Endothelial cell of umbilical vein (primary cell): ENCODE results near the gene ARHGEF39. TPM values are rescaled to one million over a fixed set of nuclear protein-coding genes. Genes with fewer than 3 reads are reported as not detected.

ENCODE experiments used
- BruUV-seq: library from RNA; stranded (reverse); fragments of 400-500 nt; replicated peaks from 2 replicates; lab custom pipeline; 2021; lab: Mats Ljungman, UMichigan
- CTCF ChIA-PET: fragments of 300-600, 350-600 bp; sonication (Branson Sonifier 250); formaldehyde crosslinking; loops from one replicate; lab custom pipeline; 2021; ENCODE audit warnings: antibody characterized with exemption, inconsistent platforms; lab: Charles Lee
- POLR2A ChIA-PET: fragments of 300-600, 350-600 bp; sonication (Branson Sonifier 250); formaldehyde crosslinking; loops from one replicate; lab custom pipeline; 2021; ENCODE audit warnings: antibody characterized with exemption, inconsistent platforms; lab: Charles Lee
- DNase-seq: peaks from one replicate; pipeline ENCODE4 v3.0.0-alpha.2; 2011; ENCODE audit warnings: low read depth, low spot score
- FAIRE-seq: peaks from 2 replicates; lab custom pipeline; 2011; peaks lifted over from hg19 to GRCh38; lab: Jason Lieb, UNC
- H2AFZ ChIP-seq: 2 replicates; pipeline ENCODE4 v1.6.0; 2012; ENCODE audit warnings: low read depth, low read length, control low read depth, inconsistent platforms
- H3K27ac ChIP-seq: 2 replicates; pipeline ENCODE4 v1.5.1; 2011; ENCODE audit warnings: low read depth, mild to moderate bottlenecking, control low read depth, low read length, moderate library complexity; ENCODE audit not compliant: insufficient read depth
- H3K27me3 ChIP-seq, 2 experiments: 2 replicates each; pipeline versions ENCODE4 v1.6.0 to v1.6.1; 2011; ENCODE audit warnings: low read length in 2 of 2, mixed read lengths in 1 of 2; ENCODE audit not compliant: control insufficient read depth in 2 of 2, insufficient read depth in 2 of 2
- H3K36me3 ChIP-seq, 2 experiments: 2 replicates in 1 of 2; 3 replicates in 1 of 2; pipeline ENCODE4 v1.5.1; 2011; ENCODE audit warnings: low read length in 2 of 2, mild to moderate bottlenecking in 1 of 2, moderate library complexity in 1 of 2; ENCODE audit not compliant: control insufficient read depth in 2 of 2, insufficient read depth in 2 of 2; ENCODE audit errors: extremely low read depth in 1 of 2
- H3K4me1 ChIP-seq: 3 replicates; pipeline ENCODE4 v1.5.1; 2011; ENCODE audit warnings: mild to moderate bottlenecking, low read length; ENCODE audit not compliant: control insufficient read depth, insufficient read depth; ENCODE audit errors: extremely low read depth
- H3K4me2 ChIP-seq: 2 replicates; pipeline ENCODE4 v1.6.1; 2011; ENCODE audit warnings: low read length, control low read depth, mixed read lengths; ENCODE audit not compliant: insufficient read depth
- H3K4me3 ChIP-seq, 3 experiments: fragments of 200-600 bp in 1 of 3; sonication (generic), shearing (Covaris generic) in 1 of 3; replicated peaks in 1 of 3; 2 replicates each; pipeline ENCODE4 v1.5.1; 2011 to 2016; ENCODE audit warnings: control low read depth in 3 of 3, low read length in 3 of 3, mild to moderate bottlenecking in 2 of 3, inconsistent platforms in 1 of 3, low read depth in 1 of 3, moderate library complexity in 1 of 3; ENCODE audit not compliant: insufficient read depth in 1 of 3
- H3K79me2 ChIP-seq: 2 replicates; pipeline ENCODE4 v1.6.0; 2012; ENCODE audit warnings: low read length, inconsistent platforms; ENCODE audit not compliant: control insufficient read depth, insufficient read depth
- H3K9ac ChIP-seq: replicated peaks from 2 replicates; pipeline ENCODE3; 2011; ENCODE audit warnings: low read length, control low read depth; ENCODE audit not compliant: insufficient read depth; ENCODE audit errors: extremely low read depth
- H3K9me1 ChIP-seq: replicated peaks from 3 replicates; pipeline ENCODE4 v1.6.0; 2011; ENCODE audit warnings: mild to moderate bottlenecking, low read length; ENCODE audit not compliant: control insufficient read depth, insufficient read depth; ENCODE audit errors: extremely low read depth
- H3K9me3 ChIP-seq: replicated peaks from 2 replicates; pipeline ENCODE4 v1.5.1; 2012; ENCODE audit warnings: low read length, inconsistent platforms; ENCODE audit not compliant: control insufficient read depth, insufficient read depth
- H4K20me1 ChIP-seq: replicated peaks from 2 replicates; pipeline ENCODE3; 2011; ENCODE audit warnings: mild to moderate bottlenecking, low read length; ENCODE audit not compliant: control insufficient read depth, insufficient read depth; ENCODE audit errors: extremely low read depth
- EZH2 ChIP-seq: IDR thresholded peaks from 2 replicates; pipeline ENCODE4 v1.6.1; 2012; ENCODE audit warnings: borderline replicate concordance, low read depth, mild to moderate bottlenecking, moderate library complexity, low read length, inconsistent platforms; ENCODE audit not compliant: severe bottlenecking
- FOS ChIP-seq: IDR thresholded peaks from 2 replicates; pipeline ENCODE4 v1.6.1; 2011; ENCODE audit warnings: mild to moderate bottlenecking, low read length, moderate library complexity, borderline replicate concordance; ENCODE audit not compliant: insufficient read depth
- GATA2 ChIP-seq: IDR thresholded peaks from 2 replicates; pipeline ENCODE4 v1.7.0; 2011; ENCODE audit warnings: low read depth, mild to moderate bottlenecking, moderate library complexity, mixed read lengths, low read length; ENCODE audit not compliant: insufficient read length, insufficient read depth
- JUN ChIP-seq: IDR thresholded peaks from 2 replicates; pipeline ENCODE4 v1.6.1; 2011; ENCODE audit warnings: borderline replicate concordance, low read depth; ENCODE audit not compliant: insufficient read length, insufficient read depth
- MYC ChIP-seq: IDR thresholded peaks from one replicate; pipeline ENCODE4 v1.6.1; 2011; ENCODE audit warnings: mild to moderate bottlenecking, low read depth, low read length
- POLR2A ChIP-seq: IDR thresholded peaks from 2 replicates; pipeline ENCODE4 v1.6.1; 2012; ENCODE audit warnings: low read depth, mild to moderate bottlenecking, control low read depth, low read length
- POLR2AphosphoS5 ChIP-seq: IDR thresholded peaks from 2 replicates; pipeline ENCODE4 v1.6.1; 2012; ENCODE audit warnings: low read depth, mild to moderate bottlenecking, control low read depth, low read length, moderate library complexity; ENCODE audit not compliant: insufficient read depth
- dilution Hi-C: fragments of 300-500 bp; cut with MboI; formaldehyde crosslinking; loops from one replicate; pipeline ENCODE4 v1.15.0; 2019; ENCODE audit warnings: low sequenced_read_pairs; ENCODE audit not compliant: extremely low pct_ligation_motif_present
- intact Hi-C: fragments of 100-400 bp; cut with micrococcal nuclease; formaldehyde crosslinking; loops from one replicate; pipeline ENCODE4 v1.10.0; 2022
- polyA plus RNA-seq, 4 experiments: library from polyadenylated mRNA; depleted of rRNA in 3 of 4; stranded (reverse) in 3 of 4; unstranded in 1 of 4; fragments of >200 nt; gene quantifications; 2 replicates each; pipeline versions ENCODE4 v1.2.1 to v1.2.3, GENCODE V29; 2011 to 2012; ENCODE audit warnings: missing spikeins in 1 of 4
- total RNA-seq: library from RNA; stranded (reverse); gene quantifications from 2 replicates; pipeline ENCODE4 v1.2.3, GENCODE V29; 2021
- TF ChIP-seq, protein P1 (sequence below): IDR thresholded peaks from 2 replicates; pipeline ENCODE4 v1.6.1; 2011; ENCODE audit not compliant: insufficient read depth, insufficient read length
- TF ChIP-seq, protein P2 (sequence below), 2 donors: IDR thresholded peaks; 1 replicate in 1 of 2; 2 replicates in 1 of 2; pipeline ENCODE4 v1.5.1; 2011; ENCODE audit warnings: low read length in 2 of 2, mild to moderate bottlenecking in 2 of 2, moderate library complexity in 2 of 2, control low read depth in 1 of 2, inconsistent platforms in 1 of 2, low read depth in 1 of 2; ENCODE audit not compliant: insufficient read depth in 1 of 2; ENCODE audit errors: extremely low read depth in 1 of 2

ARHGEF39 gene
- total and polyA plus RNA-seq, 2 donors (not counting 3 experiments of a cell fraction or from before 2014, with no cell fraction given): 4.7 to 6.5 TPM

DNA sequence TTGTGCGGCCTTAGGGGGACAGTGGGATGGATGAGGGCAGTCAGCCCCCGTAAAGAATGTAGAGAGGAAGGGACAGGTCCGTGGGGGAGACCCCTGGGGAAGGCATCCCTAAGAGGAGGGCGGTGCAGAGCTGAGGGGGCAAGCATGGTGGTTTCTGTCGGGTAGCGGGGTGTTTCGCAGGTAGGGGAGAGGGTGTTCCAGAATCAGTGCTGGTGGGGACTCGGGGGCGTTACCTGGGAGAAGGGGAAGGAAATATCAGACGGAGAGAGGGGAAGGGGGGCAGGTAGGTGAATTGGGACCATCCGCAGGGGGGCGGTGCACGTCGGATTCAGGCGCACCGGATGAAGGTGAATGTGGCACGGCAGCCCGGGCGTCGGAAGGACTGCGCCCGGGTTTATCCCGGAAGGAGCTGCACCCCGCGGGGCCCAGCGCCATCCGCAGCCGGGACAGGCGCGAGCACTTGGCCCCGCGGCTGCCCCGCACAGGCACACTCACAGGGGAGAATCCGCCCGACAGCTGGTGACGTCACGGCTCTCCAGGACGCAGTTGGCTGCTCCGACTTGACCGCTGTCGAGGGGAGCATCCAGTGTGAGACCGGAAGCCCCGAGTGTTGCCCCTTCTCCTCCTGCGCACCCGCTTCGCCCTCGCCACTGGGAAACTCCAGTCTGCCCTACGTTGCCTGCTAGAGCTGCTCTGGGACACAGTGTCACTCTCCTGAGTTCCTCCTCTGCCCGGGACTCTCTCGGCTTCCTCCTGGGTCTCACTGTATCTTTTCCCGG lies 48.1 kb downstream of the ARHGEF39 start:
- Histone ChIP-seq H3K27me3 (peaks cover 33 to 44% of the 10 kb centered on the region in 2 experiments), H3K79me2 (no peaks in the 10 kb centered on the region), H3K9me1 (no peaks in the 10 kb centered on the region), H3K4me2 (no peak overlapping the region), H4K20me1 (no peaks in the 10 kb centered on the region), H3K4me3 (no peak overlapping the region), H2AFZ (peak overlapping the region; percentile 16), H3K36me3 (no peaks in the 10 kb centered on the region), H3K9me3 (no peaks in the 10 kb centered on the region), H3K9ac (no peak overlapping the region), H3K4me1 (no peaks in the 10 kb centered on the region), H3K27ac (no peak overlapping the region)
- DNase-seq: peak; percentile 27
- peak; percentile 31 for FAIRE-seq
- BruUV-seq: no TSS peak
- dilution Hi-C loops (no loop called here), intact Hi-C loops (no loop called here)
- POLR2A ChIA-PET: no interaction called here
- CTCF ChIA-PET: interaction anchor here (1.3 to 1.4 kb wide), 2 partner anchors 9 to 12 kb away, joined by 4 read pairs; no protein-coding TSS in a partner anchor
- TF ChIP-seq JUN (no peak), EZH2 (peak; percentile 75)

DNA sequence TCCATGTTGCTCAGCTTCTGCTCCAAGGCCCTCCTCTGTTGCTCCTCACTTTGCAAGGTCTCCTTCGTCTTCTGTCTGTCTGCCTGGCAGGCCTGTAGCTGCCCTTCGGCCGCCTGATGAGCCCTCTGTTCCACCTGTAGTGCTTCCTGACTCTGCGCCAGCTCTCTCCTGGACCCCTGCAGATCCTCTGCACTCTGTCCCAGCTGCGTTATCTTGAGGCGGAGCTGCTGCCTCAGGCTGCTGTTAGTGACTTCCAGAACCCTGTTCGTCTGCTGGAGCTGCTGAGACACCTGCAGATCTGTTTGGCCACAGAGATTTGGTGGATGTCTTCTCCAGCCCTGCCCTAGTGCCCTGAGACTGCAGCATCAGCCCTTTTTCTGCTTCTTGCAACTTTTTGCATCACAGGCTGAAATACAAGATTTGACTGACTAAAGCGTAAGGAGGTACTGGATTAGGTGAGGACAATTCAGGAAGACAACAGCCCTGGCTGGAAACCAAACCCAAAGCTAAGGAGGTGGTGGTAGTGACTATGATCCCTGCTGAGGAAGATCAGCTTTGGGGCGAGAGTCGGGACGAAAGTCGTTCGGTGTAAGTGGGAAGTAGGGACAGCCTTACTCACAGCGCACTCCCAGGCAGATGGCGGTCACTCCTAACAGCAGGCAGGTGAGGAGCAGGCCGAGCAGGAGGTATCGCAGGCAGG lies 48.9 kb downstream of the ARHGEF39 start:
- BruUV-seq: no TSS peak
- Histone ChIP-seq H3K27ac (no peak overlapping the region), H3K79me2 (no peaks in the 10 kb centered on the region), H2AFZ (no peak overlapping the region), H3K27me3 (peaks cover 33 to 41% of the 10 kb centered on the region in 2 experiments), H3K4me3 (no peak overlapping the region), H3K36me3 (no peaks in the 10 kb centered on the region), H3K9ac (no peak overlapping the region), H3K9me1 (no peaks in the 10 kb centered on the region), H3K4me1 (no peaks in the 10 kb centered on the region), H3K9me3 (no peaks in the 10 kb centered on the region), H3K4me2 (no peak overlapping the region), H4K20me1 (no peaks in the 10 kb centered on the region)
- CTCF ChIA-PET: interaction anchor here (1.2 to 1.7 kb wide), 5 partner anchors 8 to 18 kb away, joined by 3 to 4 read pairs (median 3); no protein-coding TSS in a partner anchor
- intact Hi-C loops (no loop called here), dilution Hi-C loops (no loop called here)
- TF ChIP-seq, protein P1, sequence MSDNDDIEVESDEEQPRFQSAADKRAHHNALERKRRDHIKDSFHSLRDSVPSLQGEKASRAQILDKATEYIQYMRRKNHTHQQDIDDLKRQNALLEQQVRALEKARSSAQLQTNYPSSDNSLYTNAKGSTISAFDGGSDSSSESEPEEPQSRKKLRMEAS: no peak
- TF ChIP-seq GATA2 (no peak), EZH2 (no peak), JUN (no peak), POLR2A (no peak), FOS (no peak), POLR2AphosphoS5 (no peak), MYC (no peak)
- TF ChIP-seq, protein P2, sequence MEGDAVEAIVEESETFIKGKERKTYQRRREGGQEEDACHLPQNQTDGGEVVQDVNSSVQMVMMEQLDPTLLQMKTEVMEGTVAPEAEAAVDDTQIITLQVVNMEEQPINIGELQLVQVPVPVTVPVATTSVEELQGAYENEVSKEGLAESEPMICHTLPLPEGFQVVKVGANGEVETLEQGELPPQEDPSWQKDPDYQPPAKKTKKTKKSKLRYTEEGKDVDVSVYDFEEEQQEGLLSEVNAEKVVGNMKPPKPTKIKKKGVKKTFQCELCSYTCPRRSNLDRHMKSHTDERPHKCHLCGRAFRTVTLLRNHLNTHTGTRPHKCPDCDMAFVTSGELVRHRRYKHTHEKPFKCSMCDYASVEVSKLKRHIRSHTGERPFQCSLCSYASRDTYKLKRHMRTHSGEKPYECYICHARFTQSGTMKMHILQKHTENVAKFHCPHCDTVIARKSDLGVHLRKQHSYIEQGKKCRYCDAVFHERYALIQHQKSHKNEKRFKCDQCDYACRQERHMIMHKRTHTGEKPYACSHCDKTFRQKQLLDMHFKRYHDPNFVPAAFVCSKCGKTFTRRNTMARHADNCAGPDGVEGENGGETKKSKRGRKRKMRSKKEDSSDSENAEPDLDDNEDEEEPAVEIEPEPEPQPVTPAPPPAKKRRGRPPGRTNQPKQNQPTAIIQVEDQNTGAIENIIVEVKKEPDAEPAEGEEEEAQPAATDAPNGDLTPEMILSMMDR (IDR thresholded peaks at IDR 0.05; ENCODE audit: extremely low read depth in 1 of 2, insufficient read depth in 1 of 2, low read depth in 1 of 2, low read length in 2 of 2): no peak
- DNase-seq (no peak), FAIRE-seq (no peak)
- POLR2A ChIA-PET: no interaction called here
